Uterus (tissue), 2 donors: ENCODE results near the gene IFT43.

Experiments
- CTCF ChIP-seq, 4 experiments: fragments of 200-600 bp in 2 of 4; fragments of 450-650 bp in 2 of 4; sonication (generic) in 2 of 4; IDR thresholded peaks; one replicate each; pipeline ENCODE4 v1.5.1; 2016 to 2019; ENCODE audit warnings: antibody characterized with exemption in 4 of 4, mild to moderate bottlenecking in 2 of 4, moderate library complexity in 1 of 4
- POLR2A ChIP-seq, 2 donors: fragments of 450-650 bp; IDR thresholded peaks; one replicate each; pipeline ENCODE4 v1.6.1; 2016; ENCODE audit warnings: antibody characterized with exemption in 2 of 2, mild to moderate bottlenecking in 1 of 2, moderate library complexity in 1 of 2

- TF ChIP-seq CTCF (IDR thresholded peaks at IDR 0.05): no peak
- no peak for TF ChIP-seq POLR2A (IDR thresholded peaks at IDR 0.05)
These were observed 144.5 kb downstream of the IFT43 start for GRCh38 chr14:76129851-76130576.
